ENCODE measurements around the gene WDR5B. TPM values are rescaled to one million over a fixed set of nuclear protein-coding genes. Genes with fewer than 3 reads are reported as not detected.
"Not testable (repeated sequence)": the region's sequence is repeated elsewhere in the genome, so short reads cannot be mapped to it uniquely, and the experiment has no call there.

The WDR5B gene
- polyA plus RNA-seq, 1 donor (not counting 4 experiments of a cell fraction or from before 2014, with no cell fraction given): 4.0 TPM

DNA sequence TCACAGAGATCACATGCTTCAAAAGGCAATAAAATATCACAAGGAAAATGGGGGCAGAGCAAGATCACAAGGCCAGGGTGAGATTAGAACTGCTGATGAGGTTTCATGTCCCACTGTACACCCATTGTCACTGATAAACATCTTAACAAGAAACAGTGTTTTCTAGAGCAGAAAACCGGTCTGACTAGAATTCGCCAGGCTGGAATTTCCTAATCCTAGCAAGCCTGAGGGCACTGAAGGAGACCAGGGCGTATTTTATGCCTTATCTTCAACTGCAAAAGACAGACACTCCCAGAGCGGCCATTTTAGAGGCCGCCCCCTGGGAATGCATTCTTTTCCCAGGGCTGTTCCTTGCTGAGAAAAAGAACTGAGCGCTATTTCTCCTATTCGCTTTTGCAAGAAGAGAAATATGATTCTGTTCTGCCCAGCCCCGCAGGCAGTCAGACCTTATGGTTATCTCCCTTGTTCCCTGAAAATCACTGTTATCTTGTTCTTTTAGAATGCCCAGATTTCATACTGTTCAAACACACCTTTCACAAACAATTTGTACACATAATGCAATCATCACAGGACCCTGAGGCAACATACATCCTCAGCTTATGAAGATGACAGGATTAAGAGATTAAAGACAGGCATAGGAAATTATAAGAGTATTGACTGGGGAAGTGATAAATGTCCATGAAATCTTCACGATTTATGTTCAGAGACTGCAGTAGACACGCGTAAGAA is 28.1 kb upstream of the WDR5B start:
- H3K36me3 ChIP-seq (ENCODE audit: control insufficient read depth in 2 of 2, extremely low read depth in 1 of 2, insufficient read depth in 2 of 2, low read length in 2 of 2); dilution Hi-C loops (cut with MboI; ENCODE audit: extremely low pct_ligation_motif_present, low sequenced_read_pairs); H2AFZ ChIP-seq (ENCODE audit: control insufficient read depth, low read length); H3K27me3 ChIP-seq (ENCODE audit: control insufficient read depth, extremely low read depth, insufficient read depth, low read length); FAIRE-seq; H3K9me1 ChIP-seq (ENCODE audit: control insufficient read depth, extremely low read depth, insufficient read depth, low read length); H3K9me3 ChIP-seq (ENCODE audit: control insufficient read depth, low read depth, low read length); H4K20me1 ChIP-seq (ENCODE audit: control insufficient read depth, extremely low read depth, insufficient read depth, low read length); H3K79me2 ChIP-seq (ENCODE audit: control insufficient read depth, insufficient read depth, low read length); DNase-seq (ENCODE audit: low read depth, low spot score); H3K4me3 ChIP-seq (ENCODE audit: control insufficient read depth in 2 of 3, extremely low read depth in 1 of 3, insufficient read depth in 2 of 3, low read depth in 1 of 3, low read length in 3 of 3); H3K9ac ChIP-seq (ENCODE audit: control insufficient read depth, extremely low read depth, insufficient read depth, low read length): not testable (repeated sequence)
- Histone ChIP-seq H3K27ac (ENCODE audit: control insufficient read depth, insufficient read depth, low read length) (peak overlapping the region; percentile 26), H3K4me1 (ENCODE audit: control insufficient read depth, extremely low read depth, insufficient read depth, low read length) (peaks cover 12% of the 10 kb centered on the region), H3K4me2 (ENCODE audit: control insufficient read depth, extremely low read depth, insufficient read depth, low read depth, low read length) (peak overlapping the region; percentile 10)

- Histone ChIP-seq H3K9me1 (ENCODE audit: control insufficient read depth, extremely low read depth, insufficient read depth, low read length) (no peaks in the 10 kb centered on the region), H2AFZ (ENCODE audit: control insufficient read depth, low read length) (no peak overlapping the region), H3K9ac (ENCODE audit: control insufficient read depth, extremely low read depth, insufficient read depth, low read length) (no peak overlapping the region), H3K27me3 (ENCODE audit: control insufficient read depth, extremely low read depth, insufficient read depth, low read length) (no peaks in the 10 kb centered on the region), H4K20me1 (ENCODE audit: control insufficient read depth, extremely low read depth, insufficient read depth, low read length) (no peaks in the 10 kb centered on the region), H3K4me2 (ENCODE audit: control insufficient read depth, extremely low read depth, insufficient read depth, low read depth, low read length) (no peak overlapping the region), H3K79me2 (ENCODE audit: control insufficient read depth, insufficient read depth, low read length) (peaks cover 7% of the 10 kb centered on the region), H3K27ac (ENCODE audit: control insufficient read depth, insufficient read depth, low read length) (peak overlapping the region; percentile 26), H3K4me1 (ENCODE audit: control insufficient read depth, extremely low read depth, insufficient read depth, low read length) (peaks cover 12% of the 10 kb centered on the region), H3K9me3 (ENCODE audit: control insufficient read depth, low read depth, low read length) (no peaks in the 10 kb centered on the region), H3K36me3 (ENCODE audit: control insufficient read depth in 2 of 2, extremely low read depth in 1 of 2, insufficient read depth in 2 of 2, low read length in 2 of 2) (peaks cover 0 to 9% of the 10 kb centered on the region in 2 experiments), H3K4me3 (ENCODE audit: control insufficient read depth in 2 of 3, extremely low read depth in 1 of 3, insufficient read depth in 2 of 3, low read depth in 1 of 3, low read length in 3 of 3) (no peak overlapping the region)
- dilution Hi-C loops (cut with MboI; ENCODE audit: extremely low pct_ligation_motif_present, low sequenced_read_pairs): no loop called here
- no peak for TF ChIP-seq EZH2 (IDR thresholded peaks at IDR 0.05; ENCODE audit: low read length)
- FAIRE-seq (no peak), DNase-seq (ENCODE audit: low read depth, low spot score) (no peak)
Measured at GRCh38 chr3:122443090-122443489, 27.2 kb upstream of the WDR5B start.

- TF ChIP-seq CTCF (optimal IDR thresholded peaks at IDR 0.05 in 1 of 3, IDR thresholded peaks at IDR 0.05 in 1 of 3, conservative IDR thresholded peaks at IDR 0.05 in 1 of 3; ENCODE audit: extremely low read depth in 1 of 3, insufficient read depth in 2 of 3, low read length in 3 of 3) (no peak), EZH2 (IDR thresholded peaks at IDR 0.05; ENCODE audit: low read length) (no peak)
- H3K9ac ChIP-seq (ENCODE audit: control insufficient read depth, extremely low read depth, insufficient read depth, low read length): no peak overlapping the region
- H3K9me3 ChIP-seq (ENCODE audit: control insufficient read depth, low read depth, low read length): no peaks in the 10 kb centered on the region
- no peaks in the 10 kb centered on the region for H4K20me1 ChIP-seq (ENCODE audit: control insufficient read depth, extremely low read depth, insufficient read depth, low read length)
- H3K36me3 ChIP-seq (ENCODE audit: control insufficient read depth in 2 of 2, extremely low read depth in 1 of 2, insufficient read depth in 2 of 2, low read length in 2 of 2): peaks cover 17 to 18% of the 10 kb centered on the region in 2 experiments
- no peaks in the 10 kb centered on the region for H3K9me1 ChIP-seq (ENCODE audit: control insufficient read depth, extremely low read depth, insufficient read depth, low read length)
- dilution Hi-C loops (cut with MboI; ENCODE audit: extremely low pct_ligation_motif_present, low sequenced_read_pairs): no loop called here
- no peaks in the 10 kb centered on the region for H3K27me3 ChIP-seq (ENCODE audit: control insufficient read depth, extremely low read depth, insufficient read depth, low read length)
- no peak overlapping the region for H3K27ac ChIP-seq (ENCODE audit: control insufficient read depth, insufficient read depth, low read length)
- H2AFZ ChIP-seq (ENCODE audit: control insufficient read depth, low read length): no peak overlapping the region
- FAIRE-seq (no peak), DNase-seq (ENCODE audit: low read depth, low spot score) (no peak)
- no peaks in the 10 kb centered on the region for H3K79me2 ChIP-seq (ENCODE audit: control insufficient read depth, insufficient read depth, low read length)
- H3K4me1 ChIP-seq (ENCODE audit: control insufficient read depth, extremely low read depth, insufficient read depth, low read length): no peaks in the 10 kb centered on the region
- no peak overlapping the region for H3K4me3 ChIP-seq (ENCODE audit: control insufficient read depth in 2 of 3, extremely low read depth in 1 of 3, insufficient read depth in 2 of 3, low read depth in 1 of 3, low read length in 3 of 3)
- H3K4me2 ChIP-seq (ENCODE audit: control insufficient read depth, extremely low read depth, insufficient read depth, low read depth, low read length): no peak overlapping the region
Measured at GRCh38 chr3:122435950-122436349, 20.1 kb upstream of the WDR5B start.
